ENCODE results near the gene TMEM255B. TPM values are rescaled to one million over a fixed set of nuclear protein-coding genes. Genes with fewer than 3 reads are reported as not detected.

Gene TMEM255B
- total RNA-seq, 2 experiments from 2014 or later = 1.0 to 1.2 TPM

DNA sequence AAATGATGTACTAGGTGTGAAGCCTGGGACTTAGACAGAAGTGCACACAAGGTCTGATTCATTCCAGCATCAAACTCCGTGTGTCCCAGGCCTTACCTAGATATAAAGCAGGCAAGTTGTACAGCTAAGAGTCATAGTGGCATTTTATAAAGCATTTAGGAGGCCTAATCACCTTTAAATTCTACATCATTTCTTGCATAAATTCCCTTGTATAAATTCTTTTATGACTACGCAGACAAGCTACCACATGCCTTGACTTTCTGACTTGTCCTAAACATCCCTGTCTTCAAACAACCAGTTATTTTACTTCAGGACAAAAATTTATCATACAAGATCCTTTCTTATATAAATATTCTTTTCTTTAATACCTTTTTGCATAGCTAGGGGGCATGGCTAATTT, 22.5 kb downstream of the TMEM255B start:
- Mint-ChIP-seq H3K4me1 (ENCODE audit: low read depth) (no peaks in the 10 kb centered on the region), H3K36me3 (ENCODE audit: low read depth) (no peaks in the 10 kb centered on the region), H3K27me3 (peaks cover 29% of the 10 kb centered on the region), H3K4me3 (no peak overlapping the region), H3K27ac (no peak overlapping the region), H3K9me3 (no peaks in the 10 kb centered on the region)
- no peaks in the 10 kb centered on the region for H3K36me3 ChIP-seq (ENCODE audit: insufficient read depth, low read length)
- CTCF ChIA-PET = no interaction called here
- intact Hi-C loops (cut with DNase I, micrococcal nuclease) = no loop called here
- no peak for DNase-seq
- POLR2A ChIA-PET = no interaction called here
- TF ChIP-seq, protein P1, sequence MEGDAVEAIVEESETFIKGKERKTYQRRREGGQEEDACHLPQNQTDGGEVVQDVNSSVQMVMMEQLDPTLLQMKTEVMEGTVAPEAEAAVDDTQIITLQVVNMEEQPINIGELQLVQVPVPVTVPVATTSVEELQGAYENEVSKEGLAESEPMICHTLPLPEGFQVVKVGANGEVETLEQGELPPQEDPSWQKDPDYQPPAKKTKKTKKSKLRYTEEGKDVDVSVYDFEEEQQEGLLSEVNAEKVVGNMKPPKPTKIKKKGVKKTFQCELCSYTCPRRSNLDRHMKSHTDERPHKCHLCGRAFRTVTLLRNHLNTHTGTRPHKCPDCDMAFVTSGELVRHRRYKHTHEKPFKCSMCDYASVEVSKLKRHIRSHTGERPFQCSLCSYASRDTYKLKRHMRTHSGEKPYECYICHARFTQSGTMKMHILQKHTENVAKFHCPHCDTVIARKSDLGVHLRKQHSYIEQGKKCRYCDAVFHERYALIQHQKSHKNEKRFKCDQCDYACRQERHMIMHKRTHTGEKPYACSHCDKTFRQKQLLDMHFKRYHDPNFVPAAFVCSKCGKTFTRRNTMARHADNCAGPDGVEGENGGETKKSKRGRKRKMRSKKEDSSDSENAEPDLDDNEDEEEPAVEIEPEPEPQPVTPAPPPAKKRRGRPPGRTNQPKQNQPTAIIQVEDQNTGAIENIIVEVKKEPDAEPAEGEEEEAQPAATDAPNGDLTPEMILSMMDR (IDR thresholded peaks at IDR 0.05) = no peak
- ATAC-seq (ENCODE audit: poor library complexity) = no peak
- H3K9me3 ChIP-seq (ENCODE audit: control insufficient read depth in 1 of 2, insufficient read depth in 1 of 2, low read length in 2 of 2) = peaks cover 0 to 14% of the 10 kb centered on the region in 2 experiments
- H3K27ac ChIP-seq (ENCODE audit: low read depth in 1 of 2, low read length in 2 of 2) = no peak overlapping the region
- H3K4me1 ChIP-seq (ENCODE audit: insufficient read depth, low read length) = no peaks in the 10 kb centered on the region
- H3K4me3 ChIP-seq (ENCODE audit: low read length) = no peak overlapping the region
- H3K27me3 ChIP-seq (ENCODE audit: control insufficient read depth in 1 of 2, insufficient read depth in 2 of 2, low read length in 2 of 2) = peaks cover 0 to 18% of the 10 kb centered on the region in 2 experiments

DNA sequence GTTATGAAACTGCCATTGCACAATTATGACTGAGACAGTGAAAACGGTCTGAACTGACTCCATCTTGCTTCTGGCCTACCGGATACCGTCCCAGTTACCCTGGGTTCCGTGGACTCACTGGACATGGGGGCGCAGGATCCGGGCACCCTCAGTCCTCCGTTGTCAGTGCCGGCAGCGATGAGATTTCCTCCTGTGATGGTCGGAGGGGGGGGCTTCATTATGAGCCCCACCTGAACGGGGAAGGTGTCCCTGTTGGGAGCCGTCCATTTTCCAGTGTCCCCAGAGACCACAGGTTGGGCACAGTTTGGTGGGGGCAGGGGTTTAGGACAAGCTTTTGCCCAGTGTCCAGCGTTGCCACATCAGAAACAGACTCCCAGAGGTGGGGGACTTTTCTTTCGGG, 23.4 kb downstream of the TMEM255B start:
- no peaks in the 10 kb centered on the region for H3K36me3 ChIP-seq (ENCODE audit: insufficient read depth, low read length)
- TF ChIP-seq, protein P1 (IDR thresholded peaks at IDR 0.05) = no peak
- peaks cover 0 to 5% of the 10 kb centered on the region in 2 experiments for H3K9me3 ChIP-seq (ENCODE audit: control insufficient read depth in 1 of 2, insufficient read depth in 1 of 2, low read length in 2 of 2)
- Mint-ChIP-seq H3K27me3 (peaks cover 25% of the 10 kb centered on the region), H3K4me3 (no peak overlapping the region), H3K9me3 (no peaks in the 10 kb centered on the region), H3K4me1 (ENCODE audit: low read depth) (no peaks in the 10 kb centered on the region), H3K36me3 (ENCODE audit: low read depth) (no peaks in the 10 kb centered on the region), H3K27ac (no peak overlapping the region)
- H3K4me3 ChIP-seq (ENCODE audit: low read length) = no peak overlapping the region
- intact Hi-C loops (cut with DNase I, micrococcal nuclease) = no loop called here
- POLR2A ChIA-PET = no interaction called here
- H3K27ac ChIP-seq (ENCODE audit: low read depth in 1 of 2, low read length in 2 of 2) = no peak overlapping the region
- ATAC-seq (ENCODE audit: poor library complexity) (no peak), DNase-seq (no peak)
- peaks cover 0 to 10% of the 10 kb centered on the region in 2 experiments for H3K27me3 ChIP-seq (ENCODE audit: control insufficient read depth in 1 of 2, insufficient read depth in 2 of 2, low read length in 2 of 2)
- CTCF ChIA-PET = no interaction called here
- H3K4me1 ChIP-seq (ENCODE audit: insufficient read depth, low read length) = no peaks in the 10 kb centered on the region

DNA sequence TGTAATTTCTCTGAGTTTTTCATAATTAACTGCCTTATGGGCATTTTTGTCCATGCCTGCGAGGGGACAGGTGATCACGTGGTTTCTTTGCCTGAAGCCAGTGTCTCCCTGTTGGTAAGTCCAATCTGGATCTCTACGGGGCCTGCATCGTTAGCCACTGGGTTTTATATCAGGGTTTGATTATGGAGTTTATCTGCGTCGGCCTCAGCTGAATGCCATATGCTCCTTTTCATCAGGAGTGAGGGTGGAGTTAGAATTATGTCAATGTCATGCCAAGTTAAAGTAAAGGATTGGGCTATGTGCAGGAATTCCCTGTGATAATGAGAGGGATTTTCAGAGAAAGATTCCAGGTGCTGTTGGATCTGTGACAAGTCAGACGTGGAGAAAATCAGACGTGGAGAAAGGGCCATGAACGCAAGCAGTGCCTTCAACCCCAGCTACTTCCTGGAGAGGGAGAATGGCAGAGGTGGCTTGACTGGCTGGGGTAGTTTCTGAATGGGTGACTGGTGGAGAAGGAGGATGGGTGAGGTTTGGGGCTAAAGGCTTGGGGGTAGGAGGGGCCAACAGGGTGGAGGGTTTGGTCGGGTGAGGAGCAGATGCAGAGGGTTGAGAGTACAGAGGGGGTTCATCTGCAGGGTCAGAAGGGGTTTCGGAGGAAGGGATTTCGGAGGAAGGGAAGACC, 24.3 kb downstream of the TMEM255B start:
- H3K36me3 ChIP-seq (ENCODE audit: insufficient read depth, low read length) = no peaks in the 10 kb centered on the region
- ATAC-seq (ENCODE audit: poor library complexity) = no peak
- no peak overlapping the region for H3K4me3 ChIP-seq (ENCODE audit: low read length)
- Mint-ChIP-seq H3K27ac (no peak overlapping the region), H3K36me3 (ENCODE audit: low read depth) (no peaks in the 10 kb centered on the region), H3K4me1 (ENCODE audit: low read depth) (no peaks in the 10 kb centered on the region), H3K27me3 (peaks cover 25% of the 10 kb centered on the region), H3K9me3 (no peaks in the 10 kb centered on the region), H3K4me3 (no peak overlapping the region)
- peak in 1 of 14 experiments; percentile 5 for DNase-seq
- H3K9me3 ChIP-seq (ENCODE audit: control insufficient read depth in 1 of 2, insufficient read depth in 1 of 2, low read length in 2 of 2) = no peaks in the 10 kb centered on the region
- H3K27ac ChIP-seq (ENCODE audit: low read depth in 1 of 2, low read length in 2 of 2) = no peak overlapping the region
- H3K4me1 ChIP-seq (ENCODE audit: insufficient read depth, low read length) = no peaks in the 10 kb centered on the region
- intact Hi-C loops (cut with DNase I, micrococcal nuclease) = no loop called here
- H3K27me3 ChIP-seq (ENCODE audit: control insufficient read depth in 1 of 2, insufficient read depth in 2 of 2, low read length in 2 of 2) = peaks cover 0 to 3% of the 10 kb centered on the region in 2 experiments
- POLR2A ChIA-PET = no interaction called here
- TF ChIP-seq, protein P1 (IDR thresholded peaks at IDR 0.05) = no peak
- CTCF ChIA-PET = no interaction called here

Measured in CD4-positive, alpha-beta T cell (primary cell).